Common myeloid progenitor, CD34-positive (primary cell): ENCODE measurements around the gene ZNF100.
"Not testable (repeated sequence)": the region's sequence is repeated elsewhere in the genome, so short reads cannot be mapped to it uniquely, and the experiment has no call there.

Experiments used
- CTCF ChIA-PET: fragments of 350-600 bp; sonication (Branson Sonifier 250); formaldehyde crosslinking; loops from one replicate; lab custom pipeline; 2021; ENCODE audit warnings: antibody characterized with exemption; lab: Charles Lee
- POLR2A ChIA-PET: fragments of 350-600 bp; sonication (Branson Sonifier 250); formaldehyde crosslinking; loops from one replicate; lab custom pipeline; 2021; ENCODE audit warnings: antibody characterized with exemption; lab: Charles Lee
- DNase-seq, 3 donors: peaks; one replicate each; pipeline versions ENCODE4 v3.0.0 to v3.0.0-alpha.2; 2013
- H3K27ac ChIP-seq, 2 experiments: 1 replicate in 1 of 2; 2 replicates in 1 of 2; pipeline ENCODE4 v1.7.0; 2013; ENCODE audit warnings: inconsistent platforms in 2 of 2, low read length in 2 of 2, mild to moderate bottlenecking in 2 of 2, low read depth in 1 of 2, moderate library complexity in 1 of 2; ENCODE audit not compliant: severe bottlenecking in 2 of 2, insufficient read depth in 1 of 2, poor library complexity in 1 of 2
- H3K27me3 ChIP-seq, 5 experiments: replicated peaks in 2 of 5; 1 replicate in 3 of 5; 2 replicates in 2 of 5; pipeline versions ENCODE4 v1.6.1 to v1.7.0; 2013; ENCODE audit warnings: low read length in 4 of 5, mild to moderate bottlenecking in 2 of 5, moderate library complexity in 2 of 5, inconsistent platforms in 1 of 5; ENCODE audit not compliant: insufficient read depth in 5 of 5, control insufficient read depth in 4 of 5
- H3K36me3 ChIP-seq, 4 experiments: 1 replicate in 2 of 4; 2 replicates in 2 of 4; pipeline versions ENCODE4 v1.6.1 to v1.7.0; 2013; ENCODE audit warnings: low read length in 3 of 4, control low read depth in 1 of 4, mild to moderate bottlenecking in 1 of 4; ENCODE audit not compliant: control insufficient read depth in 4 of 4, insufficient read depth in 4 of 4
- H3K4me1 ChIP-seq, 4 experiments: 1 replicate in 3 of 4; 2 replicates in 1 of 4; pipeline versions ENCODE4 v1.6.1 to v1.7.1; 2013; ENCODE audit warnings: low read length in 3 of 4, mild to moderate bottlenecking in 3 of 4, control low read depth in 1 of 4, inconsistent platforms in 1 of 4, moderate library complexity in 1 of 4; ENCODE audit not compliant: control insufficient read depth in 4 of 4, insufficient read depth in 4 of 4; ENCODE audit errors: control extremely low read depth in 1 of 4
- H3K4me3 ChIP-seq, 7 experiments: 1 replicate in 4 of 7; 2 replicates in 3 of 7; pipeline versions ENCODE4 v1.5.1 to v1.7.0; 2013; ENCODE audit warnings: mild to moderate bottlenecking in 7 of 7, low read length in 6 of 7, moderate library complexity in 6 of 7, inconsistent platforms in 2 of 7, low read depth in 2 of 7, control low read depth in 1 of 7; ENCODE audit not compliant: insufficient read depth in 4 of 7, control insufficient read depth in 1 of 7; ENCODE audit errors: extremely low read depth in 1 of 7
- H3K9me3 ChIP-seq, 5 experiments: 1 replicate in 4 of 5; 2 replicates in 1 of 5; pipeline versions ENCODE4 v1.6.1 to v1.7.1; 2013; ENCODE audit warnings: low read length in 4 of 5, mild to moderate bottlenecking in 2 of 5, inconsistent platforms in 1 of 5, low read depth in 1 of 5, moderate library complexity in 1 of 5; ENCODE audit not compliant: control insufficient read depth in 4 of 5, insufficient read depth in 2 of 5; ENCODE audit errors: control extremely low read depth in 1 of 5
- WGBS: methylation state at CpG from one replicate; pipeline ENCODE4 v1.1.5; 2013; ENCODE audit not compliant: insufficient coverage; 5-methylcytosine and 5-hydroxymethylcytosine counted together

Gene ZNF100

DNA sequence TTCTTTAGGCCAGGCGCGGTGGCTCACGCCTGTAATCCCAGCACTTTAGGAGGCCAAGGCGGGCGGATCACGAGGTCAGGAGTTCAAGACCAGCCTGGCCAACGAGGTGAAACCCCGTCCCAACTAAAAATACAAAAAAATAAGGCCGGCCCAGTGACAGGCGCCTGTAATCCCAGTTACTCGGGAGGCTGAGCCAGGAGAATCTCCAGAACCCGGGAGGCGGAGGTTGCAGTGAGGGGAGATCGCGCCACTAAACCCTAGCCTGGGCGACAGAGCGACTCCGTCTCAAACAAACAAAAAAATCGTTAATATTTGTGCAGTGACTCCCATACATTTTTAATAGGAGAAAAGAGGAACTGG is 694 bp downstream of the ZNF100 start:
- H3K27me3 ChIP-seq, DNase-seq: not testable (repeated sequence)
- POLR2A ChIA-PET: interaction anchor here (1.4 kb wide), 1 partner anchor 69 kb away, joined by 12 read pairs; the partner anchor contains the start of gene ZNF43
- Histone ChIP-seq H3K9me3 (peaks cover 0 to 27% (median 15%) of the 10 kb centered on the region in 5 experiments), H3K4me3 (peak overlapping the region; percentile 90 to 99 (median 96)), H3K36me3 (peaks cover 14 to 39% (median 33%) of the 10 kb centered on the region in 4 experiments), H3K27ac (peak overlapping the region; percentile 87 to 93), H3K4me1 (peaks cover 0 to 15% (median 5%) of the 10 kb centered on the region in 4 experiments)
- CTCF ChIA-PET: interaction anchor here (1.0 to 1.7 kb wide), 2 partner anchors 14 to 85 kb away, joined by 3 to 7 read pairs; no protein-coding TSS in a partner anchor
- 3% methylated on average over 11 of the region's 19 CpGs for WGBS

DNA sequence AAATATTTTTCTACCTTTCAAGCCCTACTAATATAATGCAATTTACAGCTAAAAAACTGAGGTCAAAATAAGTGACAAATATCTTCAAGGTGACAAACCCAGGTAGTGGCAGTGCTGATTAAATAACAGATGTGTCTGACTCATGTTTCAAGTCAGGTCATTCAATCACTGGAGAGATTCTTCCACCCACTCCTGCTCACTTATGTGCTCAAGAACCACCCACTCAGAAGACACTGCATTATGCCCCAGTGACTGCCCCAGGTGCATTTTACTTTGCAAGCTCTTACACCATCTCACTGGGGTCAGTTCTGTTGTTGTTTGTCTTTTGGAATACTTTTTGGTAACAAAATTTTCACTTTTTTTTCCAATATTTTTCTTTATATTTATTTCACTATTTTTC is 2.2 kb downstream of the ZNF100 start:
- POLR2A ChIA-PET: no interaction called here
- peaks cover 0 to 31% (median 23%) of the 10 kb centered on the region in 5 experiments for H3K9me3 ChIP-seq
- H3K4me3 ChIP-seq: no peak overlapping the region
- no peak overlapping the region for H3K27ac ChIP-seq
- H3K4me1 ChIP-seq: peaks cover 0 to 15% (median 5%) of the 10 kb centered on the region in 4 experiments
- DNase-seq: peak in 2 of 3 donors; percentile 15 to 36
- CTCF ChIA-PET: no interaction called here
- no peaks in the 10 kb centered on the region for H3K27me3 ChIP-seq
- peaks cover 16 to 51% (median 41%) of the 10 kb centered on the region in 4 experiments for H3K36me3 ChIP-seq

DNA sequence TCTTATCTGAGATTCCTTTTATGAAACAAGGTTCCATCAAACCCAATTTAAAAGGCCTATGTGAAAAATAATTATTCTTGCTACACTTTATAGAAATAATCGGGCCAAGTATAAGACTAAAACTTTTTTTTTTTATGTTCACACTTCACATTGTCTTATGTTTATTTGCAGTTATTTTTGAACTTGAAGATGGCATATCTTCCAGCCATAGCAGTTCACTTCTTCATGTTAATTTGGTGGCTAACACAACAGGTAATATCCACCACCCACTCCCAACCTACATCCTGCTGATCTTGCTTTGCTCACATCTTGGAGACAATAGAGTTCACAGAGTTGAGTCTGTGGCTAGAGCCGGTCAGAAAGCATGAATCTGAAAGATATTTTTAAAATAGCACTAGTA is 5.8 kb downstream of the ZNF100 start:
- H3K4me3 ChIP-seq, DNase-seq, CTCF ChIA-PET, H3K4me1 ChIP-seq, POLR2A ChIA-PET, H3K27ac ChIP-seq, H3K27me3 ChIP-seq: not testable (repeated sequence)
- WGBS: 100% methylated on average over 1 of the region's 2 CpGs
- Histone ChIP-seq H3K36me3 (peaks cover 26 to 87% (median 68%) of the 10 kb centered on the region in 4 experiments), H3K9me3 (peaks cover 0 to 54% (median 45%) of the 10 kb centered on the region in 5 experiments)

DNA sequence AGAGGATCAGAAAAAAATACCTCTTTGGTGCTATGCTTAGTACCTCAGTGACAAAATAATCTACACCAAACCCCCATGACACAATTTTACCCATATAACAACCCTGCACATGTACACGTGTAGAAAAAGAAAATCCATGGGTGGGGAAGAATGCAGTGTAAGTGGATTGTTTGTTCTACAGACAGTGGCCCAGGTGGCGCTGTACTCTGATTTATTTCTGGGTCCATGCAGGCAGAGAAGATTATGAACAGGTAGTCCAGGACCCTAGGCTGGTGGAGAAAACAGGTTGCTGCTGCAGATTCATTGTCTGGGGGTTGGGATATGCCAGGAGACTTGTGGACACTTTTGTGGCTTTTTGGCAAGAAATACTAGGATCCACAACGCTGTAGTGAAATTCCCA is 9.1 kb downstream of the ZNF100 start:
- CTCF ChIA-PET: interaction anchor here (1.9 kb wide), 1 partner anchor 9 kb away, joined by 6 read pairs; the partner anchor contains the start of gene ZNF100
- DNase-seq: no peak

DNA sequence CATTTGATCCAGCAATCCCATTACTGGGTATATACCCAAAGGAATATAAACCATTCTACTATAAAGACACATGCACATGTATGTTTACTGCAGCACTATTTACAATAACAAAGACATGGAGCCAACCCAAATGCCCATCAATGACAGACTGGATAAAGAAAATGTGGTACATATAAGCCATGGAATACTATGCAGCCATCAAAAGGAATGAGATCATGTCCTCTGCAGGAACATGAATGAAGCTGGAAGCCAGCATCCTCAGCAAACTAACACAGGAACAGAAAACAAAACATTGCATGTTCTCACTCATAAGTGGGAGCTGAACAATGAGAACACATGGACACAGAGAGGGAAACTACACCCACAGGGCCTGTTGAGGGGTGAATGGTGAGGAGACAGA is 11.8 kb downstream of the ZNF100 start:
- H3K27ac ChIP-seq, H3K4me1 ChIP-seq, POLR2A ChIA-PET, DNase-seq, H3K4me3 ChIP-seq, CTCF ChIA-PET, H3K27me3 ChIP-seq: not testable (repeated sequence)
- Histone ChIP-seq H3K9me3 (peaks cover 2 to 71% (median 63%) of the 10 kb centered on the region in 5 experiments), H3K36me3 (peaks cover 21 to 97% (median 66%) of the 10 kb centered on the region in 4 experiments)

More for the DNA sequence above, 9.1 kb downstream of the ZNF100 start:
- Histone ChIP-seq H3K4me3 (no peak overlapping the region), H3K27ac (no peak overlapping the region), H3K27me3 (no peaks in the 10 kb centered on the region), H3K9me3 (peaks cover 2 to 61% (median 47%) of the 10 kb centered on the region in 5 experiments), H3K36me3 (peaks cover 25 to 97% (median 63%) of the 10 kb centered on the region in 4 experiments), H3K4me1 (no peaks in the 10 kb centered on the region)
- WGBS: 100% methylated on average over 2 of the region's 3 CpGs
- POLR2A ChIA-PET: no interaction called here

DNA sequence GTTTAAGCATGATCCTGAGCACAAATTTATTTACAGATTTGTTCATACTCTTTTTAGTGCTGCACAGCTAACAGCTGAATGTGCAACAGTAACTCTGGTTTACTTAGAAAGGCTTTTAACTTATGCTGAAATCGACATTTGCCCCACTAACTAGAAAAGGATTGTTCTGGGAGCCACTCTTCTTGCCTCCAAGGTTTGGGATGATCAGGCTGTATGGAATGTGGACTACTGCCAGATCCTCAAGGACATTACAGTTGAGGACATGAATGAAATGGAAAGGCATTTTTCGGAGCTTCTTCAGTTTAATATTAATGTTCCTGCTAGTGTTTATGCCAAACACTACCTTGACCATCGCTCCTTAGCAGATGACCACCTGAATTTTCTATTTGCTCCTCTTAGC is 16.0 kb downstream of the ZNF100 start:
- H3K4me3 ChIP-seq: no peak overlapping the region
- ChIA-PET POLR2A (no interaction called here), CTCF (no interaction called here)
- H3K9me3 ChIP-seq: peaks cover 5 to 77% (median 68%) of the 10 kb centered on the region in 5 experiments
- no peak overlapping the region for H3K27ac ChIP-seq
- WGBS: 70% methylated on average over 2 of the region's 3 CpGs
- no peaks in the 10 kb centered on the region for H3K4me1 ChIP-seq
- no peaks in the 10 kb centered on the region for H3K27me3 ChIP-seq
- no peak for DNase-seq
- H3K36me3 ChIP-seq: peaks cover 31 to 97% (median 64%) of the 10 kb centered on the region in 4 experiments

DNA sequence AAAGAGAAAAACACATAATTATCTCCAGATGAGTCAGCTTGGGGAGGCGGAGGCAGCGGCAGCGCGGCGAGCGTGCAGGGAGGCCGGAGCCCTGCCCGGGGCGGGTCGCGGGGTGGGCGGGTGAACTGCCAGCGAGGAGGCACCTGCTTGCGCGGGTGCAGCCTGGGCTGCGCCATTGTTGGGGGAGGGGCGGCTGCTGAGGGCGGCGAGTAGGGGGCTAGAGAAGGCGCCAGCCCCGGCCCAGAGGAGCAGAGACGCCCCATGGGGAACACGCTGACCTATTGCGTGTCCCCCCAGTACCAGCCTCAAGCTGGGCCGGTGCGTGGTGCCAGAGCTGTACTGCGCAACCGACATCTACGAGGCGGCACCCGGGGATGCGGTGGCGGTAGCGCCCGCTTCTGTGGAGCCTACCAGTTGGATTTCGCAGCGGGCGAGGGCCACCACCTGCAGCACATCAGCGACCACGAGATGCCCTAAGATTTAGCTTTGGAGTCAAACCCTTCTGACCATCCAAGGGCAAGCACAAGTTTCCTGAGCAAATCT is 16.7 kb downstream of the ZNF100 start:
- Histone ChIP-seq H3K36me3 (peaks cover 30 to 95% (median 61%) of the 10 kb centered on the region in 4 experiments), H3K9me3 (peaks cover 5 to 78% (median 68%) of the 10 kb centered on the region in 5 experiments), H3K4me1 (no peaks in the 10 kb centered on the region), H3K4me3 (peak overlapping the region in 1 of 7 experiments; percentile 28), H3K27me3 (no peaks in the 10 kb centered on the region), H3K27ac (no peak overlapping the region)
- DNase-seq: no peak
- ChIA-PET POLR2A (no interaction called here), CTCF (no interaction called here)
- WGBS: 97% methylated on average over 36 of the region's 40 CpGs
